ENCODE results near the gene NAALADL2. TPM values are rescaled to one million over a fixed set of nuclear protein-coding genes. Genes with fewer than 3 reads are reported as not detected.

The NAALADL2 gene
- total RNA-seq, 6 donors from 2014 or later, result 4.4 to 12.6 (median 6.3) TPM

GRCh38 chr3:175149675-175150074, 290.5 kb downstream of the NAALADL2 start:
- no peaks in the 10 kb centered on the region for H3K9me3 ChIP-seq
- no peak for TF ChIP-seq POLR2A (IDR thresholded peaks at IDR 0.05)
- no peak for TF ChIP-seq EP300 (IDR thresholded peaks at IDR 0.05)
- TF ChIP-seq, protein P1, sequence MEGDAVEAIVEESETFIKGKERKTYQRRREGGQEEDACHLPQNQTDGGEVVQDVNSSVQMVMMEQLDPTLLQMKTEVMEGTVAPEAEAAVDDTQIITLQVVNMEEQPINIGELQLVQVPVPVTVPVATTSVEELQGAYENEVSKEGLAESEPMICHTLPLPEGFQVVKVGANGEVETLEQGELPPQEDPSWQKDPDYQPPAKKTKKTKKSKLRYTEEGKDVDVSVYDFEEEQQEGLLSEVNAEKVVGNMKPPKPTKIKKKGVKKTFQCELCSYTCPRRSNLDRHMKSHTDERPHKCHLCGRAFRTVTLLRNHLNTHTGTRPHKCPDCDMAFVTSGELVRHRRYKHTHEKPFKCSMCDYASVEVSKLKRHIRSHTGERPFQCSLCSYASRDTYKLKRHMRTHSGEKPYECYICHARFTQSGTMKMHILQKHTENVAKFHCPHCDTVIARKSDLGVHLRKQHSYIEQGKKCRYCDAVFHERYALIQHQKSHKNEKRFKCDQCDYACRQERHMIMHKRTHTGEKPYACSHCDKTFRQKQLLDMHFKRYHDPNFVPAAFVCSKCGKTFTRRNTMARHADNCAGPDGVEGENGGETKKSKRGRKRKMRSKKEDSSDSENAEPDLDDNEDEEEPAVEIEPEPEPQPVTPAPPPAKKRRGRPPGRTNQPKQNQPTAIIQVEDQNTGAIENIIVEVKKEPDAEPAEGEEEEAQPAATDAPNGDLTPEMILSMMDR (IDR thresholded peaks at IDR 0.05), result no peak
- TF ChIP-seq POLR2AphosphoS5 (IDR thresholded peaks at IDR 0.05), result no peak
- WGBS, 2 donors, result 35 to 42% methylated on average over 4 of the region's 4 CpGs
- DNase-seq, result peak in 1 of 2 donors; percentile 51
- ATAC-seq (ENCODE audit: low FRiP score in 2 of 2), result no peak
- H3K27me3 ChIP-seq, result no peaks in the 10 kb centered on the region
- no peaks in the 10 kb centered on the region for H3K36me3 ChIP-seq
- H3K4me3 ChIP-seq, result no peak overlapping the region
- no peaks in the 10 kb centered on the region for H3K4me1 ChIP-seq
- H3K27ac ChIP-seq, result no peak overlapping the region

GRCh38 chr3:175150812-175151401, 291.8 kb downstream of the NAALADL2 start:
- Histone ChIP-seq H3K9me3 (no peaks in the 10 kb centered on the region), H3K36me3 (no peaks in the 10 kb centered on the region), H3K27ac (no peak overlapping the region), H3K27me3 (no peaks in the 10 kb centered on the region), H3K4me3 (no peak overlapping the region), H3K4me1 (no peaks in the 10 kb centered on the region)
- no peak for DNase-seq
- WGBS, 2 donors, result 72 to 76% methylated on average over 4 of the region's 4 CpGs
- TF ChIP-seq EP300 (IDR thresholded peaks at IDR 0.05) (no peak), POLR2A (IDR thresholded peaks at IDR 0.05) (no peak), POLR2AphosphoS5 (IDR thresholded peaks at IDR 0.05) (no peak)
- TF ChIP-seq, protein P1 (IDR thresholded peaks at IDR 0.05), result no peak
- ATAC-seq (ENCODE audit: low FRiP score in 2 of 2), result no peak

DNA sequence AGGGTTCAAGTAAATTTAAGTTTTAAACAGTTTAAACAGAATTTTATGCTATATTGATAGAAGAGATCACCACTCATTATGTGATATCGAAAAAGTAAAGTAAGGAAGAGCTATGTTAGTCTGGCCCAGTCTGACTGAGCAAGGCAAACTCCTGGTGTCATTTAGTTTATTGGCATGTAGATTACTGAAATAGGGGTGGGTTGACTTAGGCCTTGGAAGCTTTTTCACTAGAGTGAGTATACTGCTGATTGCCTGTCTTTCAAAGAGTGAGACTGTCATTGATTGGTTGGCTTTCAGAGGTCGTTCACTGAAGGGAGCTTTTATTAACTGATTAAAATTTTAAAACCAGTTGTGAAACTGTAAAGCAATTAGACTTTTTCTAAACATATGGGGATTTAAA, 294.5 kb downstream of the NAALADL2 start:
- H3K27ac ChIP-seq, result no peak overlapping the region
- H3K9me3 ChIP-seq, result no peaks in the 10 kb centered on the region
- no peaks in the 10 kb centered on the region for H3K27me3 ChIP-seq
- no peaks in the 10 kb centered on the region for H3K4me1 ChIP-seq
- 86 to 89% methylated on average over 2 of the region's 2 CpGs for WGBS, 2 donors
- no peak for ATAC-seq (ENCODE audit: low FRiP score in 2 of 2)
- no peak for DNase-seq
- no peak overlapping the region for H3K4me3 ChIP-seq
- H3K36me3 ChIP-seq, result no peaks in the 10 kb centered on the region
- TF ChIP-seq POLR2AphosphoS5 (IDR thresholded peaks at IDR 0.05) (no peak), POLR2A (IDR thresholded peaks at IDR 0.05) (no peak), EP300 (IDR thresholded peaks at IDR 0.05) (no peak)
- TF ChIP-seq, protein P1 (IDR thresholded peaks at IDR 0.05), result no peak

- Histone ChIP-seq H3K27me3 (no peaks in the 10 kb centered on the region), H3K36me3 (no peaks in the 10 kb centered on the region), H3K27ac (no peak overlapping the region), H3K4me3 (no peak overlapping the region), H3K4me1 (no peaks in the 10 kb centered on the region), H3K9me3 (no peaks in the 10 kb centered on the region)
- DNase-seq (no peak), ATAC-seq (ENCODE audit: low FRiP score in 2 of 2) (no peak)
- TF ChIP-seq POLR2AphosphoS5 (IDR thresholded peaks at IDR 0.05), result no peak
- TF ChIP-seq POLR2A (IDR thresholded peaks at IDR 0.05), result no peak
- TF ChIP-seq, protein P1 (IDR thresholded peaks at IDR 0.05), result no peak
- no peak for TF ChIP-seq EP300 (IDR thresholded peaks at IDR 0.05)
- 77 to 90% methylated on average over 2 of the region's 2 CpGs for WGBS, 2 donors
These were observed 296.0 kb downstream of the NAALADL2 start for GRCh38 chr3:175155172-175155571.

GRCh38 chr3:175159202-175159601, 300.1 kb downstream of the NAALADL2 start:
- ATAC-seq (ENCODE audit: low FRiP score in 2 of 2), result no peak
- H3K4me3 ChIP-seq, result no peak overlapping the region
- no peaks in the 10 kb centered on the region for H3K4me1 ChIP-seq
- DNase-seq, result no peak
- no peaks in the 10 kb centered on the region for H3K27me3 ChIP-seq
- no peaks in the 10 kb centered on the region for H3K9me3 ChIP-seq
- TF ChIP-seq POLR2A (IDR thresholded peaks at IDR 0.05) (no peak), POLR2AphosphoS5 (IDR thresholded peaks at IDR 0.05) (no peak), EP300 (IDR thresholded peaks at IDR 0.05) (no peak)
- TF ChIP-seq, protein P1 (IDR thresholded peaks at IDR 0.05), result no peak
- H3K27ac ChIP-seq, result no peak overlapping the region
- no peaks in the 10 kb centered on the region for H3K36me3 ChIP-seq

Data from upper lobe of left lung (tissue), 6 donors.